ENCODE results near the gene BICD2.

DNA sequence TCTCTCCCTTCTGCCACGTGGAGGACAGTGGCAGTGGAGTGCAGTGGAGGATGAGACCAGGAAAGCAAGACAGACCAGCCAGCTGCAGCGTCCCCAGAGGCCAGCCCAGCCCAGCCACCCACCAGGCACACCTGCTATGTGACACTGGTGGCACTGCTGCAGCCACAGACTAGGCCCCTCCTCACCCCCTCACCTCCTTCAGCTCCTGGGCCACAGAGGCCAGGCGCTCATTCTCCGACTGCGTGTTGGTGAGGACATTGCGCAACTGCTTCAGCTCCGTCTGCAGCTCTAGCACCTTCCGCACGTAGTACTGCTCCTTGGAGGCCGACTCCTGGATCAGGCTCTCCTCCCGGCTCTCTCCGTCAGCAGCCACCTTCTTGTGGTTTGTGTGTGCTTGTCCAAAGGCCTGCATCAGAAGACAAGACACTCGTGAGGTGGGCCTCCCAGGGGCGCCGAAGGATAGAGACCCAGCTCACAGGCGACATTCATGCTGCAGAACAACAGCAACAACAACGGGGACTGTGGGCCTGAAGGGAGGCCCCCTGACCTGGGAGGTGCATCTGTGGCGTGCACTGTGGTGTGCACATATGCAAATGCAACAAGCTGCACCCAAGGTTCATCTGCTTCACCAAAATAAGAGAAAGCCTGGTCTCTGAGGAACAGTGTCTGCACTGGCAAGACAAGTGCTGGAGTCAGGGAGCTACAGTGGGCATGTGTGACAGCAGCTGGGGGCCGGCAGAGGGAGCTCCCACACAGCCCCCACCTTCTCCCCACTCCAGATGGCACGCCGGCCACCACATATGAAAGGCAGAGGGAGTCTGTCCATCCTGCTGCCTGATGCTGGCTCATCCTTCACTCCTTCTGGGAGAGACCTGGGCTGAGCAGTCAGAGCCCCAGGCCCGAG, 35.5 kb downstream of the BICD2 start:
- TF ChIP-seq, protein P1, sequence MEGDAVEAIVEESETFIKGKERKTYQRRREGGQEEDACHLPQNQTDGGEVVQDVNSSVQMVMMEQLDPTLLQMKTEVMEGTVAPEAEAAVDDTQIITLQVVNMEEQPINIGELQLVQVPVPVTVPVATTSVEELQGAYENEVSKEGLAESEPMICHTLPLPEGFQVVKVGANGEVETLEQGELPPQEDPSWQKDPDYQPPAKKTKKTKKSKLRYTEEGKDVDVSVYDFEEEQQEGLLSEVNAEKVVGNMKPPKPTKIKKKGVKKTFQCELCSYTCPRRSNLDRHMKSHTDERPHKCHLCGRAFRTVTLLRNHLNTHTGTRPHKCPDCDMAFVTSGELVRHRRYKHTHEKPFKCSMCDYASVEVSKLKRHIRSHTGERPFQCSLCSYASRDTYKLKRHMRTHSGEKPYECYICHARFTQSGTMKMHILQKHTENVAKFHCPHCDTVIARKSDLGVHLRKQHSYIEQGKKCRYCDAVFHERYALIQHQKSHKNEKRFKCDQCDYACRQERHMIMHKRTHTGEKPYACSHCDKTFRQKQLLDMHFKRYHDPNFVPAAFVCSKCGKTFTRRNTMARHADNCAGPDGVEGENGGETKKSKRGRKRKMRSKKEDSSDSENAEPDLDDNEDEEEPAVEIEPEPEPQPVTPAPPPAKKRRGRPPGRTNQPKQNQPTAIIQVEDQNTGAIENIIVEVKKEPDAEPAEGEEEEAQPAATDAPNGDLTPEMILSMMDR (IDR thresholded peaks at IDR 0.05): no peak
- TF ChIP-seq ZFX (IDR thresholded peaks at IDR 0.05; ENCODE audit: borderline replicate concordance): no peak

Measured in 22Rv1 (cell line).